ENCODE results near the gene ARHGAP22.

GRCh38 chr10:48399056-48399541 is 205.8 kb downstream of the ARHGAP22 start:
- TF ChIP-seq CTCF (IDR thresholded peaks at IDR 0.05) (no peak), POLR2A (IDR thresholded peaks at IDR 0.05) (no peak)

All from upper lobe of left lung (tissue), 4 donors.